NCI-H345 treated with DMSO at 0.1 percent for 48 hours (cell line): Measurements from ENCODE around the gene PRPF19.

Experiments
- DNase-seq: peaks from one replicate; lab custom pipeline; 2025; ENCODE audit not compliant: unreplicated experiment; lab: John Stamatoyannopoulos, UW

Gene PRPF19

DNA sequence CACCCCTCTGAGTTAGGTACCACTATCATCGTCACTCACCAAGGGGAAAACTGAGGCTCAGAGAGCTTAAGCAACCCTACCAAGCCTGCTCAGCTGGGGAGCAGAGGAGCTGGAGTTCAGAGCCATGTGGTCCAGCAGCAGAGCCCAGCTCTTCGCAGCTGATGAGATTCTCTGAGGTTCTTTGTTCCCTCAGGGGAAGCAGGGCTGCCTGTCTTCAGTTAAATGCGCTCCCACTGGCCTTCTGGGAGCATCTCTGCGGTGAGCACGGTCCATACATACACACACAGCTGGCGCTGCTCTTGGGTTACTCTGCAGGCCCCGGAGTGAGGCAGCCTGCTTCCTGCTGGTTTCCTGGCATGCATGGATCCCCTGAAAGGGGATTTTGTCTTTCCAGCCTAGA, 45.4 kb downstream of the PRPF19 start:
- no peak for DNase-seq

DNA sequence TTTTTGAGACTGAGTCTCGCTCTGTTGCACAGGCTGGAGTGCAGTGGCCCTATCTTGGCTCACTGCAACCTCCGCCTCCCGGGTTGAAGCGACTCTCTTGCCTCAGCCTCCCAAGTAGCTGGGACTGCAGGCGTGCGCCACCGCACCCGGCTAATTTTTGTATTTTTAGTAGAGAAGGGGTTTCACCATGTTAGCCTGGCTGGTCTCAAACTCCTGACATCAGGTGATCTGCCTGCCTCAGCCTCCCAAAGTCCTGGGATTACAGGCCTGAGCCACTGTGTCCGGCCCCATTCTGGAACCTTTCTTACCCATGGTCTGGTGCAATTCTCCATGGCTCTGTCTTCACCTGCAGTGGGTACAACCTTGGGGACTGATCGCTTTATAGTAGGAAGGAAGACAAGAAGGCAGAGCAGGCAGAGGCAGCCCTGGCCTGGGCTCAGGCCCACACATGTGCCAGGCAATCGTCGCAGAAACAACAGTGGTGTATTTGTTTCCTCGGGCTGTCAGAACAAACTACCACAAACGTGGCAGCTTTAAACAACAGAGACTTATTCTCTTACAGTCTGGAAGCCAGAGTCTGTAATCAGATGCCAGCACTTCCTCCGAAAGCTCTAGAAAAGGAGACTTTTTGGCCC, 46.7 kb downstream of the PRPF19 start:
- no peak for DNase-seq

GRCh38 chr11:60858731-60859464, 47.5 kb downstream of the PRPF19 start:
- no peak for DNase-seq

DNA sequence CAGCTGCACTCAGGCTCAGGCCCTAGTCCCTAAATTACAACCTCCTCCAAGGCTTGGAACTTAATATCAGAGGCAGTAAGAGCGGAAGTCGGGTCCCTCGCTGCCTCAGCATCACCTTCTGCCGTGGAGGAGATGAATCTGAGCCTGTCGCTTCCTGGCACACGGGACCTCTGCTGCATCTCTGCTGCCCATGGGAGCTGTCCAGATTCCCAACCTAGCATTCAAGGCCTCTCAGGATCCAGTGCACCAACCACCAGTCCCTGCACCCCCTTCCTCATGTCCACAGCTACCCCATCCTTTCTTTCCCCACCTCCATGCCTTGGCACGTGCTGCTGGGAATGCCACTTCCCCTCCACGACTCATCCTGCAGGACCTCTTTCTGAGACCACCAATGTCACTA, 48.1 kb downstream of the PRPF19 start:
- DNase-seq: no peak

GRCh38 chr11:60857378-60858232, 48.8 kb downstream of the PRPF19 start:
- no peak for DNase-seq

DNA sequence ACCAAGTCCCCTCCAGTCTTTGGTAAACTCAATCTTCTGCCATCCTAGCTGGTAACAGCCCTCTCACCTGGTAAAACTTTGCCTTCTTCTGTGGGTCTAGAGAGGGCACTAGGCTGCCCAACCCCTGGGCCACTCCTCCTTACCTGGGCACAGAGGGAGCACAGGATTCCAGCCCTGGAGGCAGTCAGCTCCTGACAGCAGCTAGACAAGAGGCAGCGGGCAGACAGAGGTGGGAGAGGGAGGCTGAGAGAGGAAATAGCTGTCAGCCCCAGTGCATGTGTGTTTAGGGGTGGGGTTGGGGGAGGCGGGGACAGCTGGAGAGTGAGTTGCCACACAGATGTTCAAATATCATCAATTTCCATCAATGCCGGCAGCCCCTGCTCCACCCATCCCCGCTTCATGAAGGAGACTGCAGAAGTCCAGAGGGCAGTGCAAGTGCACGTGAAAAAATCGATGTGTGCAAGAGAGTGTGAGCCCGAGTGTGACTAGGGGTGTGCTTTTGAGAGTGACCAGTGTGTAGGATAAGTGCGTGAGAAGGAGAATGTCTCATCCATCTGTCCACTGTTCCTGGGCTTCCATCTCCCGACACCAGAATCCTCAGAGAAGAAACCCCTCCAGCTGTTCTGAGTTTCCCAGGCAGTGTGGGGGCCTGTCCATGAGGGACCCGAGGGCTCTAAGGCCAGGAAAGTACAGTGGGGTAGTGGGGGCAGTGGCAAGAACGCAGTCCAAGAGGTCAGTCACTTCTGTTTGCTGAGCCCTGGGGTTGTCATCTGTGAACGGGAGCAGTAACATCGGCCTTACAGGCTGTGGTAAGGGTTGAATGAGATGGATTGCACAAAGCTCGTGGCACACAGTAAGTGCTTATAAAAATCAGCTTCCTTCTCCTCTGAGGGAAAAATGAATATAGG, 50.4 kb downstream of the PRPF19 start, which contains the start of gene PTGDR2:
PTGDR2 (minus strand) TSS at position 225 of the 908 bp plus-strand sequence. CDS start 2,228 bp downstream, outside the sequence.
- DNase-seq: no peak

DNA sequence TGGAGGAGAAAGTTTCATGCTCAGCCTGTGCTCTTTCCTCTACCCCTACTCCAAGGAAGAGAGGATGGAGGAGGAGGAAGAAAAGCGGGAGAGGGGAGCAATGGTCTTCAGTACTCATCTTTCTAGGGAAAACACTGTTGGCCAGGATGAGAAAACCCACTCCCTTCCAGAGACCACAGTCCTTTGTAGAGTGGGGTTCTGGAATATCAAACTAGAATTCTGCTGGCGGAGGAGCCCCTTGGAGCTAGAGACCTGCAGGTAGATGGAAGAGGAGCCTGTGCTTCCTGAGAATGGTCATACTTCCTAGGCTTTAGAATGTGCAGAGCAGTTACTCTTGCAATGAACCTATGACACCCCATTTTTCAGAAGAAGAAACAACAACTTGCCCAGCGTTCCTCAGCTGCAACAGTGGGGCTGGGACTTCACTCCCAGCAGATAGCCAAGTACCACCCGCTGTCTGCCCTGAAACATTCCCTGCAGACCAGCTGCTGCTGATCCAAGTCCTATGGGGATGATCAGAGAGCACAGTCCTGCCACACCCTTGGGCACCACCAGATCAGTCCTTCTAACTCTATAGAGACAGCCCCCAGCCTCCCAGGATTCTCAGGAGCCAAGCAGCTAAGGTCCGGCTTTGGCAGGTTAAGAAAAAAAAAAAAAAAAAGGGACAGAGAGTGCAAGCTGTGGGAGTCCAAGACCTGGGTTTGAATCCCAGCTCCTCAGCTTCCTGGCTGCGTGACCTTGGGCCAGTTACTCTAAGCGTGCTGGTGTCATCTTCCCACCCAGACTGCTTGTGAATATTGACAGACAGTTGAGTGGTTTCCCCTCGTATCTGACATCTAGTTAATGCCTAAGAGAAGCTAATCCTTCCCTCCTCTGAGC, 51.3 kb downstream of the PRPF19 start:
- DNase-seq: no peak

GRCh38 chr11:60854140-60854846, 52.1 kb downstream of the PRPF19 start:
- no peak for DNase-seq

- no peak for DNase-seq
Measured at GRCh38 chr11:60852982-60853950, 53.1 kb downstream of the PRPF19 start.

DNA sequence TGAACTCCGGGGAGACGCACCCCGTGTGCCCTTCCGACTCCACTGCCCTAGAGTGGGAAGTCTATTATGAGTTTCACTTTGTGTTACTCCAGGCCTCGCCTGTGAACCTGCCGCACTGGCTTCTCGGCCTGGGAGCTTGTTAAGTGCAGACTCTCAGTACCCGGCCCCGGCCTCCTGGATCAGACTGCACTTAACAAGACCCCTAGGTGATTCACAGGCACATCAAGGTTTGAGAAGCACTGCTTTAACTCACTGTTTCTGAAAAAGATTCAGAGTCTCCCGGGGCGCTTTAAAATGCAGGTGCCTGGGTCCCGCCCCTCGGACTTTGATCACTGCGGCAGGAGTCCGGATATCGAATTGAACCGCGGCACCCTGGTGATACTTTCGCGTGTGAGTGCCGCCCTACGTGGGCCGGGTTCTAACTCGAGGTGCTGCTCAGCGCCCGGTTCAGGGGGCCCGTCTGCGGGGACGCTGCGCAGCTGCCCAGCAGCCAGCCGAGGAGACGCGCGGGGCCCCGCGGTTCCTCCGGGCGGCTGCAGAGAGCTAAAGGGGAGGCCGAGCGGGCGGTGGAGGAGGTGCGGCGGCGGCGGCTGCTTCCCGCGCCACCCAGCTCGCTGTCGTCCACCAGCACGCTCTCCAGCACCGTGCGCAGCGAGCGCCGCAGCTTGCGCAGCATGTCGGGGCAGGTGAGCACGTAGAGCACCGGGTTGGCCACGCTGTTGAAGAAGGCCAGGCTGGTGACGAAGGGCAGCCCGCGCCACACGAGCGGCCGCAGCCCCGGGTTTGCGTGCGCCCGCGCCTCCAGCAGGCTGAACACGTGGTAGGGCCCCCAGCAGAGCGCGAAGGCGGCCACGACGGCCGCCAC, 54.0 kb downstream of the PRPF19 start:
- DNase-seq: no peak

- DNase-seq: no peak
Measured at GRCh38 chr11:60851327-60852104, 54.9 kb downstream of the PRPF19 start.

- no peak for DNase-seq
Measured at GRCh38 chr11:60849641-60850520, 56.5 kb downstream of the PRPF19 start.

DNA sequence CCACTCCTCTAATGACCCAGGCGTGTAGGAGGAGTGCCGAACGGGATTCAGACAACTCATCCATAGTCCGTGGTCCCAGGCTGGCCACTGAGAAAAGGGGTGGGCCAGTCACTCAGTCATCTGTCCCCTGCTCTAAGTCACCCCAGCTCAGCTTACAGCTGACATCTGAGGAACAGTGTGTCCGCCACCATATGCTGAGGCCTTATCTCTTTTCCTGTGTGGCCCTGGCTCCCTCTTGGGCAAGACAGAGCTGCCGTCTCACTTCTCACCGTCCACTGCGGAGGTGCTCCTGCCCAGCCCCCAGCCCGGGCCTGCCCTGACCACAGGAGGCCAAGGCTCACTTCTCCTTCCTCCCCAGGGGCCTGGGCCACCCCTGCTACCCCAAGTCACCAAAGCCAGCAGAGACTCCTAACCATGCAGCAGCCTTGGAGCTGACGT, 57.7 kb downstream of the PRPF19 start:
- no peak for DNase-seq

DNA sequence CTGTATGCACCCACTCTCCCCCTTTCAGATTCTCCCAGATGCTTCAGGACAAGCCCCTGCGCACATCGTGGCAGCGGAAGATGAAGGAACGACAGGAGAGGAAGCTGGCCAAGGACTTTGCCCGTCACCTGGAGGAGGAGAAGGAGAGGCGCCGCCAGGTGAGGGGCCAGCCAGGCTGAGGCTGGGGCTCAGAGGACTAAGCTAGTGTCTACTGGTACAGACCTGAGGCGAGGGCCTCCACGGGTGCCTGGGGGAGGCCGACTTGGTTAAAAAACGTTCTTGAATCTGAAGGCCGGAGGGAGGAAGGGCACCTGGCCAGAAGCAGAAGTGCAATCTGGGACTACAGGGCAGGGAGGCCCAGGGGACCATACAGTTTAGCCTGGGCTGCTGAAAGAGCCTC, 58.5 kb downstream of the PRPF19 start:
- DNase-seq: no peak

DNA sequence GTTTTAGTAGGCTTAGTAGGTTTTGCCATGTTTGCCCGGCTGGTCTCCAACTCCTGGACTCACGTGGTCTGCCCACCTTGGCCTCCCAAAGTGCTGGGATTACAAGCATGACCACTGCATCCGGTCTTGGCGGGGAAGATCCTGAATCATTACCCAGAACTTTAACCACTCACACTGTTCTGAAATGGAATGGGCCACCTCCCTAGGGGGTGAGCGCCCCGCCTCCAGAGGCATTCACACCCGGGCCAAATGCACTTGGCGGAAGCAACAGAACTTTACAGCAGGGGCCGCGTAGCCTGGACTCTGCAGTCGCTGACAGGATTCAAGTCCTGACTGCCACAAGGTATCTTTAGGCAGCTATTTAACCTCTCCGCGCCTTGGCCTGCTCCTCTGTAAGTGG, 59.1 kb downstream of the PRPF19 start:
- DNase-seq: no peak
